CD14-positive monocyte (primary cell): Measurements from ENCODE around the gene KLHDC7B. TPM values are rescaled to one million over a fixed set of nuclear protein-coding genes. Genes with fewer than 3 reads are reported as not detected.
A peak's percentile ranks its signal among the peaks of the same experiment; 100 is the strongest.

Experiments
- DNase-seq, 3 donors: peaks; one replicate each; pipeline ENCODE4 v3.0.0-alpha.2; 2011 to 2022
- H2AFZ ChIP-seq: 2 replicates; pipeline ENCODE4 v1.6.0; 2012; ENCODE audit warnings: mild to moderate bottlenecking, low read depth, low read length, inconsistent platforms; ENCODE audit not compliant: insufficient read depth, poor library complexity, severe bottlenecking
- H3K27ac ChIP-seq, 2 donors: 1 replicate in 1 of 2; 2 replicates in 1 of 2; pipeline ENCODE4 v1.5.1; 2012 to 2013; ENCODE audit warnings: low read length in 2 of 2, control low read depth in 1 of 2, inconsistent platforms in 1 of 2, low read depth in 1 of 2, mild to moderate bottlenecking in 1 of 2
- H3K27me3 ChIP-seq, 2 donors: one replicate each; pipeline versions ENCODE4 v1.6.0 to v1.6.1; 2011 to 2013; ENCODE audit warnings: low read length in 2 of 2; ENCODE audit not compliant: control insufficient read depth in 2 of 2, insufficient read depth in 2 of 2
- H3K36me3 ChIP-seq, 2 donors: replicated peaks in 1 of 2; 1 replicate in 1 of 2; 2 replicates in 1 of 2; pipeline versions ENCODE4 v1.5.1 to v1.6.1; 2012 to 2013; ENCODE audit warnings: low read length in 2 of 2, control low read depth in 1 of 2, inconsistent platforms in 1 of 2, mild to moderate bottlenecking in 1 of 2; ENCODE audit not compliant: insufficient read depth in 2 of 2, control insufficient read depth in 1 of 2
- H3K4me1 ChIP-seq, 2 donors: 1 replicate in 1 of 2; 2 replicates in 1 of 2; pipeline versions ENCODE4 v1.5.1 to v1.6.1; 2012 to 2013; ENCODE audit warnings: low read length in 2 of 2, control low read depth in 1 of 2, inconsistent platforms in 1 of 2, mild to moderate bottlenecking in 1 of 2, moderate library complexity in 1 of 2; ENCODE audit not compliant: insufficient read depth in 2 of 2, control insufficient read depth in 1 of 2
- H3K4me2 ChIP-seq: replicated peaks from 2 replicates; pipeline ENCODE3; 2012; ENCODE audit warnings: low read length, moderate library complexity, mild to moderate bottlenecking; ENCODE audit not compliant: poor library complexity, severe bottlenecking; ENCODE audit errors: extremely low read depth
- H3K4me3 ChIP-seq, 3 experiments: fragments of 200-600 bp in 1 of 3; sonication (generic) in 1 of 3; replicated peaks in 1 of 3; 1 replicate in 2 of 3; 2 replicates in 1 of 3; pipeline ENCODE4 v1.5.1; 2011 to 2013; ENCODE audit warnings: low read length in 3 of 3, mild to moderate bottlenecking in 3 of 3, control low read depth in 2 of 3, low read depth in 2 of 3, inconsistent platforms in 1 of 3, moderate library complexity in 1 of 3
- H3K79me2 ChIP-seq: 2 replicates; pipeline ENCODE4 v1.6.0; 2012; ENCODE audit warnings: mild to moderate bottlenecking, control low read depth, inconsistent platforms, low read length, moderate library complexity; ENCODE audit not compliant: insufficient read depth
- H3K9ac ChIP-seq: 2 replicates; pipeline ENCODE4 v1.6.0; 2017; ENCODE audit warnings: low read length, mild to moderate bottlenecking; ENCODE audit not compliant: insufficient read depth, poor library complexity, severe bottlenecking
- H3K9me3 ChIP-seq, 2 donors: replicated peaks in 1 of 2; 1 replicate in 1 of 2; 2 replicates in 1 of 2; pipeline versions ENCODE4 v1.5.1 to v1.6.1; 2012 to 2013; ENCODE audit warnings: low read length in 2 of 2, control low read depth in 1 of 2; ENCODE audit not compliant: control insufficient read depth in 1 of 2, insufficient read depth in 1 of 2
- H4K20me1 ChIP-seq: 2 replicates; pipeline ENCODE4 v1.6.0; 2012; ENCODE audit warnings: mild to moderate bottlenecking, low read length, control low read depth, moderate library complexity; ENCODE audit not compliant: insufficient read depth
- H3K27ac Mint-ChIP-seq, 7 donors: one replicate each; pipeline ENCODE4 v1.8.0; 2020; ENCODE audit warnings: mild to moderate bottlenecking in 7 of 7, mixed read lengths in 7 of 7, moderate library complexity in 6 of 7, inconsistent platforms in 2 of 7
- H3K27me3 Mint-ChIP-seq, 3 donors: one replicate each; pipeline ENCODE4 v1.8.0; 2021 to 2022; ENCODE audit warnings: low read depth in 3 of 3, mild to moderate bottlenecking in 3 of 3, mixed read lengths in 3 of 3, moderate library complexity in 3 of 3, inconsistent platforms in 1 of 3
- H3K36me3 Mint-ChIP-seq, 2 donors: one replicate each; pipeline ENCODE4 v1.8.0; 2020; ENCODE audit warnings: mixed read lengths in 2 of 2, inconsistent platforms in 1 of 2, mild to moderate bottlenecking in 1 of 2
- H3K4me1 Mint-ChIP-seq: one replicate; pipeline ENCODE4 v1.8.0; 2020; ENCODE audit warnings: mild to moderate bottlenecking, mixed read lengths
- H3K4me3 Mint-ChIP-seq, 2 donors: one replicate each; pipeline ENCODE4 v1.8.0; 2020; ENCODE audit warnings: mild to moderate bottlenecking in 2 of 2, mixed read lengths in 2 of 2, moderate library complexity in 1 of 2
- H3K9me3 Mint-ChIP-seq, 7 donors: one replicate each; pipeline ENCODE4 v1.8.0; 2020 to 2022; ENCODE audit warnings: mixed read lengths in 7 of 7, mild to moderate bottlenecking in 6 of 7, moderate library complexity in 6 of 7, inconsistent platforms in 2 of 7
- CTCF ChIP-seq: fragments of 200-600 bp; IDR thresholded peaks from one replicate; pipeline ENCODE4 v1.8.0; 2022; ENCODE audit warnings: antibody characterized with exemption, mild to moderate bottlenecking
- WGBS: methylation state at CpG from one replicate; pipeline ENCODE4 v1.1.5; 2013; ENCODE audit warnings: missing lambda C conversion rate; ENCODE audit not compliant: insufficient coverage; 5-methylcytosine and 5-hydroxymethylcytosine counted together
- intact Hi-C, 2 donors: fragments of 100-400 bp; cut with micrococcal nuclease; formaldehyde crosslinking; loops; one replicate each; pipeline versions ENCODE4 v1.15.0 to v1.15.1; 2023
- polyA plus RNA-seq, 3 donors: library from polyadenylated mRNA; depleted of rRNA in 1 of 3; unstranded in 2 of 3; stranded (reverse) in 1 of 3; fragments of 300-500 nt in 2 of 3; fragments of >200 nt in 1 of 3; fragmentation: Illumina TruSeq in 2 of 3; gene quantifications; 1 replicate in 2 of 3; 2 replicates in 1 of 3; pipeline ENCODE4 v1.2.3, GENCODE V29; 2012 to 2021

The KLHDC7B gene
- polyA plus RNA-seq, 3 donors = 0.88 to 4.3 (median 1.4) TPM

DNA sequence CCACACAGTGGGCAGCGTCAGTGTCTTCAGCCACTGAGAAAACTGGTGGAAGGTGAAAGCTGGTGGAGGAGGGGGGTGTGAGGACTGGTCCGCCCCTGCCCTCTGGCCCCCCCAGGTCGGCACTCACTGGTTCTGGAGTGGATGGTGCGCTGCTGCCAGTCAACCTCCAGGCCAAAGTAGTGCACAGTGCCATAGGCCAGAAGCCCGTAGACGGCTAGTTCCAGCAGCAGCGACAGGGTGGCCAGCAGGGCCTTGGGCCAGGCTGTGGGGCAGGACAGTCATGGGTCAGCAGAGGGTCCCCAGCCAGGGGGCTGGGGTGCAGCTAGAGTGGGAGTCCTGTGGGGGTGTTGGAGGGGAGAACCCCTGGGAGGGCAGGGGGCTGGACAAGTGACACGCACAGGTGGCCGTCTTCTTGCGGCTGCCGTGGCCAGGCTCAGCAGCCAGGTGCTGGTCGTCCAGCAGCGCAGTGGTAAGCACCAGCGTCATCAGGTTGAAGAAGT is 40.4 kb upstream of the KLHDC7B start:
- H3K9me3 ChIP-seq = no peaks in the 10 kb centered on the region
- H3K9ac ChIP-seq = no peak overlapping the region
- no peak for TF ChIP-seq CTCF
- no peak overlapping the region for H3K27ac ChIP-seq
- 96% methylated on average over 13 of the region's 14 CpGs for WGBS
- Mint-ChIP-seq H3K9me3 (no peaks in the 10 kb centered on the region), H3K27me3 (peaks cover 0 to 3% (median 3%) of the 10 kb centered on the region in 3 donors), H3K4me3 (no peak overlapping the region), H3K27ac (no peak overlapping the region), H3K36me3 (peaks cover 15 to 26% of the 10 kb centered on the region in 2 donors), H3K4me1 (peaks cover 20% of the 10 kb centered on the region)
- peaks cover 49% of the 10 kb centered on the region for H3K79me2 ChIP-seq
- H3K4me1 ChIP-seq = peaks cover 19 to 26% of the 10 kb centered on the region in 2 donors
- intact Hi-C loops = loop anchor here (5.0 kb wide), 3 partner anchors 57 to 122 kb away; partner anchors contain the start of genes ARSA (in 1 of the 2), CHKB (in 1 of the 2) and SYCE3 (in 1 of the 2)
- H3K36me3 ChIP-seq = peaks cover 30 to 36% of the 10 kb centered on the region in 2 donors
- no peak overlapping the region for H2AFZ ChIP-seq
- no peak overlapping the region for H3K4me2 ChIP-seq
- no peaks in the 10 kb centered on the region for H3K27me3 ChIP-seq
- no peaks in the 10 kb centered on the region for H4K20me1 ChIP-seq
- no peak overlapping the region for H3K4me3 ChIP-seq
- DNase-seq = peak in 1 of 3 donors; percentile 11

DNA sequence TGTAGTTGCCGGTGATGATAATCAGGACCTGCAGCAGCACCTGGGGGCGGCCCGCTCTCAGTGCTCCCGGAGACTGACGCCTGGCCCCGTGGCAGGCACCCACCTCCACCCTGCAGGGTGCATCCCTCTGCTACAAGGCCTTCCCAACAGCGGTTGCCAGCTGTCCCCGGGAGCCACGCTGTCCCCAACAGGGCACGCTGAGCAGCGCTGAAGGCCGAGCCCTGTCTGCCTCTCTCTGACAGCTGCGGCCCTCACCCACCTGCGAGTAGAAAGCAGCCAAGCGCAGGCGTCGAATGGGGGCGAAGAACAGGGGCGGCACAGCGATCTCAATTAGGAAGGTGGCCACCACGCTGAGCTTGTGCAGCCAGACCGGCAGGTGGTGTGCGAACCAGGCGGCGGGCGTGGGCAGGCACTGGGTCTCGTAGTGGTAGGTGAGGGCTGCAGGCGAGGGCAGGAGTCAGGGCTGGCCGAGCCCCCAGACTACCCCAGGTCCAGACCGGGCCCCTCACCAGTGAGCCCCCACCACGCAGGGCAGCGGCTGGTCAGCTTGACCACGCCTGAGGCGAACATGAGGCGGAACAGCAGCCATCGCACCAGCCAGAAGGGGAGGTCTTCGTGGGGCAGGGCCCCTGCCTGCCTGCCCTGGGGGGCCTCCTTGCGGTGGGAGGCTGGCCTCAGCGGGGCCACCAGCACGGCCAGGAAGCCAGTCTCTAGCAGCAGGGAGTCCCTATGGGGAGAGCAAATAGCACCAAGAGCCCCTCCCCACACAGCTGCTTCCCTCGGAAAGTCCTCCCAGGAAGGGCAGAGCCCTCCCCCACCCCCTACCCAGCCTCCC is 39.7 kb upstream of the KLHDC7B start:
- Histone ChIP-seq H2AFZ (no peak overlapping the region), H3K36me3 (peaks cover 30 to 36% of the 10 kb centered on the region in 2 donors), H3K79me2 (peaks cover 55% of the 10 kb centered on the region), H3K4me3 (peak overlapping the region in 1 of 3 experiments; percentile 96), H3K27me3 (no peaks in the 10 kb centered on the region), H3K4me2 (peak overlapping the region; percentile 98), H3K27ac (no peak overlapping the region), H3K4me1 (peaks cover 19 to 26% of the 10 kb centered on the region in 2 donors), H4K20me1 (no peaks in the 10 kb centered on the region), H3K9ac (peak overlapping the region; percentile 84), H3K9me3 (no peaks in the 10 kb centered on the region)
- Mint-ChIP-seq H3K36me3 (peaks cover 15 to 26% of the 10 kb centered on the region in 2 donors), H3K4me1 (peaks cover 20% of the 10 kb centered on the region), H3K27me3 (peaks cover 0 to 3% (median 1%) of the 10 kb centered on the region in 3 donors), H3K27ac (peak overlapping the region in 1 of 7 donors; percentile 61), H3K9me3 (no peaks in the 10 kb centered on the region), H3K4me3 (no peak overlapping the region)
- no peak for TF ChIP-seq CTCF
- peak in 1 of 3 donors; percentile 16 for DNase-seq
- 99% methylated on average over 35 of the region's 41 CpGs for WGBS
- intact Hi-C loops = loop anchor here (2.0 to 5.0 kb wide), 4 partner anchors 56 to 123 kb away; partner anchors contain the start of genes ARSA (in 2 of the 2), CHKB (in 1 of the 2) and SYCE3 (in 1 of the 2)
